Muscle of leg (tissue), 11 donors: ENCODE results near the gene ICAM1. TPM values are rescaled to one million over a fixed set of nuclear protein-coding genes. Genes with fewer than 3 reads are reported as not detected.

Experiments used
- DNase-seq: peaks from one replicate; pipeline ENCODE4 v3.0.0; 2013
- H3K27ac ChIP-seq: one replicate; pipeline ENCODE4 v1.5.1; 2013; ENCODE audit warnings: mild to moderate bottlenecking, low read length, control low read depth
- H3K27me3 ChIP-seq: one replicate; pipeline ENCODE4 v1.6.1; 2013; ENCODE audit warnings: low read length; ENCODE audit not compliant: control insufficient read depth, insufficient read depth
- H3K36me3 ChIP-seq: one replicate; pipeline ENCODE4 v1.6.1; 2013; ENCODE audit warnings: low read length; ENCODE audit not compliant: control insufficient read depth, insufficient read depth
- H3K4me1 ChIP-seq: one replicate; pipeline ENCODE4 v1.6.1; 2013; ENCODE audit warnings: low read length; ENCODE audit not compliant: control insufficient read depth, insufficient read depth
- H3K4me3 ChIP-seq: one replicate; pipeline ENCODE4 v1.5.1; 2013; ENCODE audit warnings: low read length, control low read depth
- H3K9me3 ChIP-seq: replicated peaks from 2 replicates; pipeline ENCODE4 v1.6.1; 2013; ENCODE audit warnings: low read depth, low read length; ENCODE audit not compliant: control insufficient read depth
- WGBS: methylation state at CpG from one replicate; pipeline ENCODE4 v1.1.5; 2013; ENCODE audit warnings: missing lambda C conversion rate; ENCODE audit not compliant: insufficient coverage; 5-methylcytosine and 5-hydroxymethylcytosine counted together
- polyA plus RNA-seq, 8 donors: library from polyadenylated mRNA; unstranded; fragments of 120-200 nt; gene quantifications; one replicate each; pipeline versions ENCODE4 v1.2.1 to v1.2.3, GENCODE V29; 2013; ENCODE audit warnings: inconsistent platforms in 1 of 8, low replicate concordance in 1 of 8; ENCODE audit not compliant: insufficient read length in 8 of 8, insufficient read depth in 1 of 8
- total RNA-seq: library from RNA; stranded (reverse); fragments of 120-200 nt; gene quantifications from one replicate; pipeline ENCODE4 v1.2.4, GENCODE V29; 2013

The ICAM1 gene
- total and polyA plus RNA-seq, 9 donors = 4.7 to 10.1 (median 7.9) TPM

- Histone ChIP-seq H3K9me3 (no peaks in the 10 kb centered on the region), H3K4me1 (peaks cover 37% of the 10 kb centered on the region), H3K27ac (no peak overlapping the region), H3K27me3 (peaks cover 45% of the 10 kb centered on the region), H3K36me3 (no peaks in the 10 kb centered on the region), H3K4me3 (no peak overlapping the region)
- no peak for DNase-seq
- 100% methylated on average over 1 of the region's 4 CpGs for WGBS
Measured at GRCh38 chr19:10285393-10285792, 14.5 kb downstream of the ICAM1 start.

GRCh38 chr19:10286803-10287737, 16.1 kb downstream of the ICAM1 start, which contains the start of gene ICAM4:
Gene ICAM4 (plus strand): TSS chr19:10286955. CDS start chr19:10287013, 58 bp downstream.
- 3% methylated on average over 53 of the region's 59 CpGs for WGBS
- H3K4me1 ChIP-seq = peaks cover 54% of the 10 kb centered on the region
- peaks cover 62% of the 10 kb centered on the region for H3K27me3 ChIP-seq
- peak within 1 kb of the TSS; percentile 29 for H3K27ac ChIP-seq
- no peak within 1 kb of the TSS for H3K4me3 ChIP-seq
- no peaks in the 10 kb centered on the region for H3K36me3 ChIP-seq
- DNase-seq = peak; percentile 54
- no peaks in the 10 kb centered on the region for H3K9me3 ChIP-seq

GRCh38 chr19:10288662-10289166, 17.8 kb downstream of the ICAM1 start:
- no peak overlapping the region for H3K27ac ChIP-seq
- H3K4me1 ChIP-seq = peaks cover 62% of the 10 kb centered on the region
- 0% methylated on average over 7 of the region's 23 CpGs for WGBS
- H3K36me3 ChIP-seq = no peaks in the 10 kb centered on the region
- peak; percentile 57 for DNase-seq
- H3K27me3 ChIP-seq = peaks cover 78% of the 10 kb centered on the region
- H3K4me3 ChIP-seq = peak overlapping the region; percentile 17
- H3K9me3 ChIP-seq = no peaks in the 10 kb centered on the region

- under 1% methylated on average over 29 of the region's 50 CpGs for WGBS
- Histone ChIP-seq H3K27ac (no peak overlapping the region), H3K4me3 (peak overlapping the region; percentile 17), H3K36me3 (no peaks in the 10 kb centered on the region), H3K9me3 (no peaks in the 10 kb centered on the region), H3K27me3 (peaks cover 84% of the 10 kb centered on the region), H3K4me1 (peaks cover 62% of the 10 kb centered on the region)
- no peak for DNase-seq
Measured at GRCh38 chr19:10289167-10289835, 18.4 kb downstream of the ICAM1 start.

GRCh38 chr19:10289836-10290356, 19.0 kb downstream of the ICAM1 start, which contains the start of gene ICAM5:
Gene ICAM5 (plus strand): TSS chr19:10289952. CDS start chr19:10290044, 92 bp downstream.
- Histone ChIP-seq H3K4me3 (peak within 1 kb of the TSS; percentile 17), H3K27me3 (peaks cover 90% of the 10 kb centered on the region), H3K9me3 (no peaks in the 10 kb centered on the region), H3K36me3 (no peaks in the 10 kb centered on the region), H3K4me1 (peaks cover 62% of the 10 kb centered on the region), H3K27ac (no peak within 1 kb of the TSS)
- DNase-seq = no peak
- WGBS = 2% methylated on average over 44 of the region's 45 CpGs

- Histone ChIP-seq H3K9me3 (no peaks in the 10 kb centered on the region), H3K36me3 (no peaks in the 10 kb centered on the region), H3K4me1 (peaks cover 66% of the 10 kb centered on the region), H3K4me3 (no peak overlapping the region), H3K27me3 (peaks cover 95% of the 10 kb centered on the region), H3K27ac (no peak overlapping the region)
- 0% methylated on average over 30 of the region's 30 CpGs for WGBS
- no peak for DNase-seq
Measured at GRCh38 chr19:10290357-10290875, 19.5 kb downstream of the ICAM1 start.

GRCh38 chr19:10290876-10291553, 20.1 kb downstream of the ICAM1 start:
- Histone ChIP-seq H3K9me3 (no peaks in the 10 kb centered on the region), H3K27ac (no peak overlapping the region), H3K4me3 (peak overlapping the region; percentile 15), H3K36me3 (no peaks in the 10 kb centered on the region), H3K4me1 (peaks cover 72% of the 10 kb centered on the region), H3K27me3 (peaks cover 100% of the 10 kb centered on the region)
- under 1% methylated on average over 55 of the region's 57 CpGs for WGBS
- no peak for DNase-seq

- peaks cover 71% of the 10 kb centered on the region for H3K4me1 ChIP-seq
- H3K36me3 ChIP-seq = no peaks in the 10 kb centered on the region
- H3K9me3 ChIP-seq = no peaks in the 10 kb centered on the region
- H3K4me3 ChIP-seq = peak overlapping the region; percentile 17
- WGBS = 2% methylated on average over 44 of the region's 49 CpGs
- no peak for DNase-seq
- H3K27me3 ChIP-seq = peaks cover 100% of the 10 kb centered on the region
- H3K27ac ChIP-seq = no peak overlapping the region
Measured at GRCh38 chr19:10291554-10292205, 20.8 kb downstream of the ICAM1 start.

- peaks cover 100% of the 10 kb centered on the region for H3K27me3 ChIP-seq
- no peaks in the 10 kb centered on the region for H3K36me3 ChIP-seq
- peak; percentile 42 for DNase-seq
- peaks cover 66% of the 10 kb centered on the region for H3K4me1 ChIP-seq
- WGBS = 1% methylated on average over 45 of the region's 45 CpGs
- H3K9me3 ChIP-seq = no peaks in the 10 kb centered on the region
- peak overlapping the region; percentile 17 for H3K4me3 ChIP-seq
- no peak overlapping the region for H3K27ac ChIP-seq
Measured at GRCh38 chr19:10292206-10292788, 21.4 kb downstream of the ICAM1 start.
